K562 (cell line): ENCODE results near the gene CLEC18C. TPM values are rescaled to one million over a fixed set of nuclear protein-coding genes. Genes with fewer than 3 reads are reported as not detected.

ENCODE experiments used
- ATAC-seq: fragments of 200-7000 bp; cut with Tn5 transposase; 3 replicates; pipeline ENCODE4 v1.9.1; 2020; ENCODE audit warnings: moderate library complexity
- BruUV-seq: library from RNA; stranded (reverse); fragments of 400-500 nt; replicated peaks from 2 replicates; lab custom pipeline; 2021; lab: Mats Ljungman, UMichigan
- CTCF ChIA-PET: fragments of 300-600 bp; formaldehyde crosslinking; extraction: SDS; loops from one replicate; lab custom pipeline; 2021; ENCODE audit warnings: low intra/inter-chr PET ratio; lab: Yijun Ruan, JAX
- POLR2A ChIA-PET: fragments of 300-600, 350-650 bp; sonication (Branson Sonifier 250); formaldehyde crosslinking; extraction: SDS; loops from one replicate; lab custom pipeline; 2021; ENCODE audit warnings: antibody characterized with exemption, inconsistent platforms; lab: Yijun Ruan, JAX
- DNase-seq, 4 experiments: peaks; one replicate each; pipeline versions ENCODE4 v3.0.0 to v3.0.0-alpha.2; 2011 to 2018; ENCODE audit warnings: low spot score in 3 of 4, mixed read lengths in 3 of 4; ENCODE audit errors: extremely low read depth in 1 of 4
- FAIRE-seq: peaks from 2 replicates; lab custom pipeline; 2011; peaks lifted over from hg19 to GRCh38; lab: Jason Lieb, UNC
- H2AFZ ChIP-seq: 2 replicates; pipeline ENCODE4 v1.6.0; 2011; ENCODE audit warnings: low read depth, low read length, control low read depth, inconsistent platforms
- H3K27ac ChIP-seq: fragments of 200-600 bp; 3 replicates; pipeline ENCODE4 v1.8.0; 2011; ENCODE audit warnings: low read depth, mild to moderate bottlenecking, control low read depth, inconsistent platforms, low read length, moderate library complexity, mixed read lengths; ENCODE audit errors: extremely low read depth
- H3K27me3 ChIP-seq, 2 experiments: fragments of 300-600 bp in 1 of 2; 2 replicates in 1 of 2; 3 replicates in 1 of 2; pipeline versions ENCODE4 v1.6.0 to v1.8.0; 2011; ENCODE audit warnings: inconsistent platforms in 2 of 2, low read length in 2 of 2, mild to moderate bottlenecking in 1 of 2, mixed read lengths in 1 of 2, moderate library complexity in 1 of 2; ENCODE audit not compliant: control insufficient read depth in 2 of 2, insufficient read depth in 2 of 2
- H3K36me3 ChIP-seq: fragments of 300-600 bp; 3 replicates; pipeline ENCODE4 v1.8.0; 2011; ENCODE audit warnings: mild to moderate bottlenecking, low read length, inconsistent platforms; ENCODE audit not compliant: control insufficient read depth, insufficient read depth
- H3K4me1 ChIP-seq, 2 experiments: fragments of 200-600 bp in 1 of 2; replicated peaks in 1 of 2; 2 replicates in 1 of 2; 3 replicates in 1 of 2; pipeline versions ENCODE4 v1.5.1 to v1.8.0; 2011; ENCODE audit warnings: inconsistent platforms in 2 of 2, low read length in 2 of 2, mild to moderate bottlenecking in 1 of 2, mixed read lengths in 1 of 2, moderate library complexity in 1 of 2; ENCODE audit not compliant: control insufficient read depth in 2 of 2, insufficient read depth in 2 of 2
- H3K4me2 ChIP-seq: 2 replicates; pipeline ENCODE4 v1.6.1; 2011; ENCODE audit warnings: low read length, control low read depth, inconsistent platforms, mixed read lengths; ENCODE audit not compliant: insufficient read depth
- H3K4me3 ChIP-seq: fragments of 200-600 bp; sonication (generic), shearing (Covaris generic); 2 replicates; pipeline ENCODE4 v1.5.1; 2016; ENCODE audit warnings: control low read depth, inconsistent platforms
- H3K79me2 ChIP-seq: fragments of 200-600 bp; 3 replicates; pipeline ENCODE4 v1.8.0; 2011; ENCODE audit warnings: low read length, inconsistent platforms; ENCODE audit not compliant: control insufficient read depth, insufficient read depth
- H3K9ac ChIP-seq, 2 experiments: 2 replicates each; pipeline versions ENCODE4 v1.6.0 to v1.6.1; 2011; ENCODE audit warnings: low read depth in 2 of 2, low read length in 2 of 2, control low read depth in 1 of 2, inconsistent platforms in 1 of 2, mild to moderate bottlenecking in 1 of 2, mixed read lengths in 1 of 2; ENCODE audit not compliant: insufficient read depth in 1 of 2
- H3K9me1 ChIP-seq: one replicate; pipeline ENCODE4 v1.6.0; 2011; ENCODE audit warnings: inconsistent platforms, mild to moderate bottlenecking, low read length, moderate library complexity; ENCODE audit not compliant: control insufficient read depth, insufficient read depth
- H3K9me3 ChIP-seq: replicated peaks from 2 replicates; pipeline ENCODE4 v1.5.1; 2011; ENCODE audit warnings: low read depth, low read length, inconsistent platforms; ENCODE audit not compliant: control insufficient read depth, insufficient read depth
- H4K20me1 ChIP-seq: replicated peaks from 2 replicates; pipeline ENCODE4 v1.6.1; 2011; ENCODE audit warnings: low read length, inconsistent platforms, mixed read lengths; ENCODE audit not compliant: control insufficient read depth, insufficient read depth
- ATF1 ChIP-seq, 2 experiments: fragments of 450-650 bp in 1 of 2; IDR thresholded peaks; 2 replicates each; pipeline ENCODE4 v1.6.1; 2016; ENCODE audit warnings: missing compliant biosample characterization in 1 of 2, missing genetic modification characterization in 1 of 2
- CUX1 ChIP-seq: fragments of 200-800 bp; sonication (Bioruptor generic); IDR thresholded peaks from 2 replicates; pipeline ENCODE4 v1.6.1; 2016; ENCODE audit warnings: missing genetic modification characterization, missing compliant biosample characterization
- ELK1 ChIP-seq: sonication (generic); formaldehyde crosslinking; IDR thresholded peaks from 2 replicates; pipeline ENCODE4 v1.8.1; 2022; ENCODE audit warnings: missing genetic modification reagents
- FOSL1 ChIP-seq: fragments of 200-800 bp; sonication (Bioruptor generic); conservative IDR thresholded peaks from 2 replicates; pipeline ENCODE4 v1.6.1; 2016; ENCODE audit warnings: missing genetic modification characterization, missing compliant biosample characterization
- GTF2E2 ChIP-seq: fragments of 200-800 bp; sonication (Bioruptor generic); IDR thresholded peaks from 2 replicates; pipeline ENCODE4 v1.6.1; 2016; ENCODE audit warnings: missing genetic modification characterization, missing compliant biosample characterization
- MNT ChIP-seq, 2 experiments: fragments of 450-650 bp; conservative IDR thresholded peaks; 2 replicates each; pipeline ENCODE4 v1.6.1; 2017; ENCODE audit warnings: mild to moderate bottlenecking in 2 of 2, moderate library complexity in 2 of 2
- NCOA6 ChIP-seq: fragments of 450-650 bp; IDR thresholded peaks from 2 replicates; pipeline ENCODE4 v1.6.1; 2017; ENCODE audit warnings: mild to moderate bottlenecking
- POLR2B ChIP-seq: fragments of 450-650 bp; IDR thresholded peaks from 2 replicates; pipeline ENCODE4 v1.6.1; 2018; ENCODE audit warnings: low read depth; ENCODE audit not compliant: partially characterized antibody
- SRSF1 ChIP-seq: fragments of 200-400 bp; formaldehyde crosslinking; IDR thresholded peaks from 2 replicates; pipeline ENCODE4 v1.6.1; 2017; ENCODE audit warnings: mild to moderate bottlenecking, low read depth, low read length, moderate library complexity
- TRIM28 ChIP-seq: fragments of 450-650 bp; IDR thresholded peaks from 2 replicates; pipeline ENCODE4 v1.6.1; 2017
- XRCC3 ChIP-seq: fragments of 450-650 bp; IDR thresholded peaks from 2 replicates; pipeline ENCODE4 v1.6.1; 2017; ENCODE audit warnings: mild to moderate bottlenecking, moderate library complexity
- ZNF197 ChIP-seq: fragments of 200-800 bp; sonication (Bioruptor generic); IDR thresholded peaks from 2 replicates; pipeline ENCODE4 v1.6.1; 2016; ENCODE audit warnings: low read depth, missing genetic modification characterization, missing compliant biosample characterization
- ZNF589 ChIP-seq: fragments of 200-800 bp; sonication (Bioruptor generic); IDR thresholded peaks from 2 replicates; pipeline ENCODE4 v1.6.1; 2016; ENCODE audit warnings: low read depth, missing genetic modification characterization, missing compliant biosample characterization
- WGBS: fragments of 100-300 bp; shearing (Covaris generic); methylation state at CpG from one replicate; pipeline ENCODE4 v1.1.6; 2016; ENCODE audit warnings: low coverage, mixed read lengths; ENCODE audit not compliant: insufficient coverage; ENCODE audit errors: missing lambda C conversion rate; 5-methylcytosine and 5-hydroxymethylcytosine counted together
- in situ Hi-C: fragments of 300-500 bp; cut with MboI; formaldehyde crosslinking; loops from 4 replicates; pipeline ENCODE4 v1.15.0; 2018; ENCODE audit warnings: inconsistent platforms, mixed read lengths
- intact Hi-C: fragments of 100-400 bp; cut with micrococcal nuclease; formaldehyde crosslinking; loops from 2 replicates; pipeline ENCODE4 v1.14.2; 2022
- polyA plus RNA-seq, 8 experiments: library from polyadenylated mRNA; depleted of rRNA in 4 of 8; stranded (reverse) in 5 of 8; unstranded in 3 of 8; fragments of >200 nt; fragmentation: Nextera tagmentation in 2 of 8; fragmentation: Illumina TruSeq in 1 of 8; extraction: Ambion mirVana in 2 of 8; extraction: Trizol in 1 of 8; gene quantifications; 2 replicates each; pipeline versions ENCODE4 v1.2.1 to v1.2.3, GENCODE V29; 2011 to 2014; ENCODE audit warnings: inconsistent platforms in 1 of 8, missing spikeins in 1 of 8
- total RNA-seq, 7 experiments: library from RNA; depleted of rRNA in 6 of 7; stranded (reverse); fragments of >200 nt in 6 of 7; fragmentation: Illumina TruSeq in 2 of 7; extraction: Trizol in 2 of 7; gene quantifications; 2 replicates each; pipeline versions ENCODE4 v1.2.1 to v1.2.3, GENCODE V29; 2011 to 2021; ENCODE audit warnings: low replicate concordance in 1 of 7

The CLEC18C gene
- total and polyA plus RNA-seq, 9 of the 15 experiments (the other 6 are each of a cell fraction or from before 2014, with no cell fraction given), result 0.06 to 1.0 (median 0.54) TPM; not detected in 2

GRCh38 chr16:70161350-70161749 is 12.2 kb upstream of the CLEC18C start:
- H2AFZ ChIP-seq, result no peak overlapping the region
- H3K4me3 ChIP-seq, result no peak overlapping the region
- ATAC-seq (no peak), FAIRE-seq (no peak), DNase-seq (peak in 2 of 4 experiments; percentile 11 to 14)
- no peak overlapping the region for H3K9ac ChIP-seq
- peaks cover 3% of the 10 kb centered on the region; the same call in 1 of the 2 replicates for H4K20me1 ChIP-seq
- in situ Hi-C loops, result loop anchor here (10.0 kb wide), 1 partner anchor 217 kb away; no protein-coding TSS in a partner anchor
- TSS peak; percentile 20 for BruUV-seq
- WGBS, result 83% methylated on average over 6 of the region's 6 CpGs
- H3K4me1 ChIP-seq, result peaks cover 0 to 5% of the 10 kb centered on the region in 2 experiments; a peak in 1 of 5 replicates
- H3K9me1 ChIP-seq, result no peaks in the 10 kb centered on the region
- intact Hi-C loops, result no loop called here
- H3K36me3 ChIP-seq, result peaks cover 61% of the 10 kb centered on the region
- H3K27me3 ChIP-seq, result no peaks in the 10 kb centered on the region; a peak in 1 of 5 replicates
- POLR2A ChIA-PET, result interaction anchor here (1.1 kb wide), 1 partner anchor 90 kb away, joined by 4 read pairs; the partner anchor contains the start of gene EXOSC6
- CTCF ChIA-PET, result no interaction called here
- H3K27ac ChIP-seq, result no peak overlapping the region
- H3K79me2 ChIP-seq, result no peaks in the 10 kb centered on the region
- H3K9me3 ChIP-seq, result no peaks in the 10 kb centered on the region
- H3K4me2 ChIP-seq, result no peak overlapping the region
- no peak for TF ChIP-seq CUX1 (CRISPR knock-in tag)
- TF ChIP-seq ZNF589 (CRISPR knock-in tag), result no peak
- TF ChIP-seq ZNF197, result no peak
- no peak for TF ChIP-seq MNT (conservative IDR thresholded peaks at IDR 0.05)
- no peak for TF ChIP-seq ELK1 (CRISPR knock-in tag)
- TF ChIP-seq TRIM28, result no peak
- TF ChIP-seq POLR2B, result no peak
- TF ChIP-seq FOSL1 (tag), result 0 out of 2 replicates have a peak, but pooled peaks have one; percentile 8
- TF ChIP-seq GTF2E2, result no peak
- no peak for TF ChIP-seq NCOA6
- TF ChIP-seq SRSF1, result no peak
- TF ChIP-seq ATF1 (CRISPR knock-in tag; IDR thresholded peaks at IDR 0.05), result no peak
- no peak for TF ChIP-seq ATF1 (tag; IDR thresholded peaks at IDR 0.05)
- no peak for TF ChIP-seq XRCC3
